Measurements from ENCODE around the gene SLC35A5. TPM values are rescaled to one million over a fixed set of nuclear protein-coding genes. Genes with fewer than 3 reads are reported as not detected.

Gene SLC35A5
- total RNA-seq, 1 donor from 2014 or later, result 31.6 TPM

DNA sequence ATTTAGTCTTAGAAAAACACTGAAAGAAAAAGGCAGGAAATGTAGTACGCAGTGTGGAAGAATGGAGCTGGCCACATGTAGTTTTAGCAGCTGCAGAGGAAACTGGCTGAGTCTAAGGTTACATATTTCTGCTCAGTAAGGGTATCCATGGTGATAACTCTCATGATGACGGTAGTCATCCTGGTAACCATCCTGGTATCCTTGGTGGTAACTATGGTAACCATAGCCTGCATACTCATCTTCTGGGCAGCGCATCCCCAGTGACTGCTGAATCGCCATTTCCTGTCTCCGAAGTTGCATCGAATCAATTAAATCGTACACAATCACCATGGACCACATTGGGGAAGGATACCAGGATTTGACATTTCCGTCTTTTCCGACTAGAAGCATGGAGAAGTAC, 43.4 kb downstream of the SLC35A5 start:
- Mint-ChIP-seq H3K9me3 (no peaks in the 10 kb centered on the region), H3K4me3 (peak overlapping the region; percentile 49), H3K27me3 (no peaks in the 10 kb centered on the region), H3K4me1 (ENCODE audit: unreplicated experiment) (peaks cover 12% of the 10 kb centered on the region), H3K27ac (peak overlapping the region; percentile 42), H3K36me3 (peaks cover 8% of the 10 kb centered on the region)
- TF ChIP-seq, protein P1, sequence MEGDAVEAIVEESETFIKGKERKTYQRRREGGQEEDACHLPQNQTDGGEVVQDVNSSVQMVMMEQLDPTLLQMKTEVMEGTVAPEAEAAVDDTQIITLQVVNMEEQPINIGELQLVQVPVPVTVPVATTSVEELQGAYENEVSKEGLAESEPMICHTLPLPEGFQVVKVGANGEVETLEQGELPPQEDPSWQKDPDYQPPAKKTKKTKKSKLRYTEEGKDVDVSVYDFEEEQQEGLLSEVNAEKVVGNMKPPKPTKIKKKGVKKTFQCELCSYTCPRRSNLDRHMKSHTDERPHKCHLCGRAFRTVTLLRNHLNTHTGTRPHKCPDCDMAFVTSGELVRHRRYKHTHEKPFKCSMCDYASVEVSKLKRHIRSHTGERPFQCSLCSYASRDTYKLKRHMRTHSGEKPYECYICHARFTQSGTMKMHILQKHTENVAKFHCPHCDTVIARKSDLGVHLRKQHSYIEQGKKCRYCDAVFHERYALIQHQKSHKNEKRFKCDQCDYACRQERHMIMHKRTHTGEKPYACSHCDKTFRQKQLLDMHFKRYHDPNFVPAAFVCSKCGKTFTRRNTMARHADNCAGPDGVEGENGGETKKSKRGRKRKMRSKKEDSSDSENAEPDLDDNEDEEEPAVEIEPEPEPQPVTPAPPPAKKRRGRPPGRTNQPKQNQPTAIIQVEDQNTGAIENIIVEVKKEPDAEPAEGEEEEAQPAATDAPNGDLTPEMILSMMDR (conservative IDR thresholded peaks at IDR 0.05), result no peak
- no peak for DNase-seq (ENCODE audit: extremely low spot score, unreplicated experiment)

DNA sequence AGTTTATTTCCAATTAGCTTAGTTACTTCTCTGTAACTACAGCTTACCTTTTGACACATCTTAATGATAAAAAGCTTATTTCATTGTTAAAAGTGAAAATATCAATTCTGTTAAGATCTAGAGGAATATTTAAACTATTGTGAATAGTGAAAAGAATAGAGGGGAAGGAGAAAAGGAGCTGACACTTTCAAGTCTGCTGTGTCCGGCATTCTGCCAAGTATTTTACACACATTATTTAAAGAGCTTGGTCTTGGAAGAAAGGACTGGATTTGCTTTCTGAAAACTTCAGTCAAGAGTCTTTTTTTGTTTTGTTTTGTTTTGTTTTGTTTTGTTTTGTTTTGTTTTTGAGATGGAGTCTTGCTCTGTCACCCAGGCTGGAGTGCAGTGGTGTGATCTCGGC, 44.3 kb downstream of the SLC35A5 start:
- H3K27me3 Mint-ChIP-seq, result no peaks in the 10 kb centered on the region
- no peak overlapping the region for H3K4me3 Mint-ChIP-seq
- peaks cover 8% of the 10 kb centered on the region for H3K36me3 Mint-ChIP-seq
- H3K9me3 Mint-ChIP-seq, result no peaks in the 10 kb centered on the region
- no peak overlapping the region for H3K27ac Mint-ChIP-seq
- DNase-seq (ENCODE audit: extremely low spot score, unreplicated experiment), result no peak
- peaks cover 12% of the 10 kb centered on the region for H3K4me1 Mint-ChIP-seq (ENCODE audit: unreplicated experiment)
- TF ChIP-seq, protein P1 (conservative IDR thresholded peaks at IDR 0.05), result no peak

GRCh38 chr3:112607863-112608262, 46.0 kb downstream of the SLC35A5 start:
- Mint-ChIP-seq H3K36me3 (peaks cover 8% of the 10 kb centered on the region), H3K27ac (no peak overlapping the region), H3K4me1 (ENCODE audit: unreplicated experiment) (peaks cover 12% of the 10 kb centered on the region), H3K9me3 (no peaks in the 10 kb centered on the region), H3K27me3 (no peaks in the 10 kb centered on the region), H3K4me3 (no peak overlapping the region)
- TF ChIP-seq, protein P1 (conservative IDR thresholded peaks at IDR 0.05), result no peak
- no peak for DNase-seq (ENCODE audit: extremely low spot score, unreplicated experiment)

DNA sequence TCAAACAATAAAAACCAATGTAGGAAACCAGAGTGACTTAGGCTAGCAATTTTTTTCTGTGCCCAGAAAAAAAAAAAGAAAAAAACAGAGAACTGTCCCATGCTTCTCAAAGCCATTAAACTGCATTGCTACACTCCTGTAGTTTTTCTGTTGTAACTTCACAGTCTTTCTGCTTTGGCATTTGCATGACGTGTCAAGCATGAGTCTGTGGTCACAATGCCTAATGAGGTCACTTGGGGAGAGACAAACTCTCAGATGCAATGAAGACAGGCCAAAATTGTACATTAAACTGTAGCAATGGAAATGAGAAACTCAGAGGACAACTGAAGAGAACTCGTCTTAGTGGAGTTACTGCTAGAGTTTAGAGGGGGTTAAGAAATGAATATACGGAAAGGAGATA, 48.3 kb downstream of the SLC35A5 start:
- Mint-ChIP-seq H3K4me1 (ENCODE audit: unreplicated experiment) (peaks cover 6% of the 10 kb centered on the region), H3K4me3 (no peak overlapping the region), H3K9me3 (no peaks in the 10 kb centered on the region), H3K36me3 (peaks cover 12% of the 10 kb centered on the region), H3K27ac (no peak overlapping the region), H3K27me3 (no peaks in the 10 kb centered on the region)
- TF ChIP-seq, protein P1 (conservative IDR thresholded peaks at IDR 0.05), result no peak
- no peak for DNase-seq (ENCODE audit: extremely low spot score, unreplicated experiment)

DNA sequence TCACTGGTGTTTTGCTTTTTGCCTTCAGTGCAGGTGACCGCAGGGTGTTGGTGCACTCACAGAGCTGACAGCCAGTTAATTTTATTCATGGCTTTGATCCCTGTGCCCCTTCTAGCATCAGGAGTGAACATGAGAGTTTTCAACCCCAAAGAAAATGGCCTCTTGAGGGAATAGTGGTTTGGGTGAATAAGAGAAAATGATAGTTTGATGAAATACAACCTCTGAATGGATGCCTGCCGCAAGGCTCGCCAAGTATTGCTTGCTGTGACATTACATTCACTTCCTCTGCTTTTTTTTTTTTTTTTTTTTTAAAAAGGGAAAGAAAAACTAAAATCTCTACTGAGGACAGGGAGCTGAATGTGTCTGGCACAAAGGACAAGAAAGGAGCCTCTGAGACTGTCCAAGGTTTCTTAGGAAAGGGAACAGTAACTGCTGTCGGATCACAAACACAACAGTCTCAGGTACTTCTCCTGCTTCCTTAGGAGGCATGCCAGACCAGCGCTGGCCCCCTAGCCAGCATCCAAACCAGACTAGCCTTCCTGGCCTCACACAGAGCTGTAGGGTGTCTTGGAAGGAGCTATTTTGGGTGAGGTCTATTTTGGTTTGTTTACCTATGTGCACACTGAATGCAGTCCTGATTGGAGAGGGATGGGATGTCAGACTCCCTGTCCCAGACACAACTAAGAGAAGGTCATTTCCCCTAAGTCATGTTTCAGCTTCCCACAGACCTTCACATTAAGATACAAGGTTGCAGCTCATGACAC, 50.1 kb downstream of the SLC35A5 start:
- DNase-seq (ENCODE audit: extremely low spot score, unreplicated experiment), result no peak
- Mint-ChIP-seq H3K4me3 (no peak overlapping the region), H3K4me1 (ENCODE audit: unreplicated experiment) (no peaks in the 10 kb centered on the region), H3K9me3 (no peaks in the 10 kb centered on the region), H3K27me3 (no peaks in the 10 kb centered on the region), H3K27ac (no peak overlapping the region), H3K36me3 (peaks cover 21% of the 10 kb centered on the region)
- TF ChIP-seq, protein P1 (conservative IDR thresholded peaks at IDR 0.05), result no peak
